GM19372 (cell line): ENCODE results near the gene TEDDM1.
A peak's percentile ranks its signal among the peaks of the same experiment; 100 is the strongest.

Experiments
- ATAC-seq: cut with Tn5 transposase; IDR thresholded peaks from one replicate; pipeline ENCODE4 v1.9.1; 2021; ENCODE audit warnings: mild to moderate bottlenecking, low read depth, moderate library complexity; ENCODE audit not compliant: unreplicated experiment

The TEDDM1 gene

GRCh38 chr1:182408435-182409075 lies 8.1 kb upstream of the TEDDM1 start:
- no peak for ATAC-seq

GRCh38 chr1:182407724-182408123 lies 7.3 kb upstream of the TEDDM1 start:
- no peak for ATAC-seq

GRCh38 chr1:182406012-182406411 lies 5.5 kb upstream of the TEDDM1 start:
- no peak for ATAC-seq

GRCh38 chr1:182405578-182405977 lies 5.1 kb upstream of the TEDDM1 start:
- no peak for ATAC-seq

GRCh38 chr1:182404781-182405180 lies 4.3 kb upstream of the TEDDM1 start:
- no peak for ATAC-seq

- ATAC-seq = no peak
Observed at GRCh38 chr1:182397653-182398393, 2.6 kb downstream of the TEDDM1 start.

- ATAC-seq = no peak
Observed at GRCh38 chr1:182395906-182396305, 4.6 kb downstream of the TEDDM1 start.

GRCh38 chr1:182394055-182394775 lies 6.3 kb downstream of the TEDDM1 start:
- no peak for ATAC-seq

GRCh38 chr1:182392050-182393028 lies 8.1 kb downstream of the TEDDM1 start:
- ATAC-seq = no peak

GRCh38 chr1:182391362-182392049 lies 9.0 kb downstream of the TEDDM1 start, which contains the start of gene GLUL:
Gene GLUL (minus strand): TSS chr1:182391790. CDS start chr1:182388737, 3,053 bp downstream.
- ATAC-seq = peak; percentile 70

- no peak for ATAC-seq
Observed at GRCh38 chr1:182391028-182391361, 9.5 kb downstream of the TEDDM1 start.

- ATAC-seq = no peak
Observed at GRCh38 chr1:182389619-182390047, 10.8 kb downstream of the TEDDM1 start.

- ATAC-seq = no peak
Observed at GRCh38 chr1:182388392-182389134, 11.9 kb downstream of the TEDDM1 start.

GRCh38 chr1:182387566-182387965 lies 12.9 kb downstream of the TEDDM1 start:
- ATAC-seq = no peak

GRCh38 chr1:182386980-182387379 lies 13.5 kb downstream of the TEDDM1 start:
- no peak for ATAC-seq

GRCh38 chr1:182385885-182386853 lies 14.3 kb downstream of the TEDDM1 start:
- no peak for ATAC-seq

GRCh38 chr1:182384387-182384960 lies 16.0 kb downstream of the TEDDM1 start:
- no peak for ATAC-seq

GRCh38 chr1:182383934-182384333 lies 16.5 kb downstream of the TEDDM1 start:
- no peak for ATAC-seq
